ELR (cell line): Measurements from ENCODE around the gene KIF22.
"Not testable (repeated sequence)": the region's sequence is repeated elsewhere in the genome, so short reads cannot be mapped to it uniquely, and the experiment has no call there.

ENCODE experiments used
- DNase-seq: peaks from one replicate; pipeline ENCODE4 v3.0.0-alpha.2; 2015; ENCODE audit warnings: low read depth

The KIF22 gene

GRCh38 chr16:29766571-29766970, 24.0 kb upstream of the KIF22 start:
- no peak for DNase-seq

- DNase-seq, result no peak
These were observed 23.5 kb upstream of the KIF22 start for GRCh38 chr16:29767062-29767461.

GRCh38 chr16:29769507-29769906, 21.0 kb upstream of the KIF22 start:
- no peak for DNase-seq

DNA sequence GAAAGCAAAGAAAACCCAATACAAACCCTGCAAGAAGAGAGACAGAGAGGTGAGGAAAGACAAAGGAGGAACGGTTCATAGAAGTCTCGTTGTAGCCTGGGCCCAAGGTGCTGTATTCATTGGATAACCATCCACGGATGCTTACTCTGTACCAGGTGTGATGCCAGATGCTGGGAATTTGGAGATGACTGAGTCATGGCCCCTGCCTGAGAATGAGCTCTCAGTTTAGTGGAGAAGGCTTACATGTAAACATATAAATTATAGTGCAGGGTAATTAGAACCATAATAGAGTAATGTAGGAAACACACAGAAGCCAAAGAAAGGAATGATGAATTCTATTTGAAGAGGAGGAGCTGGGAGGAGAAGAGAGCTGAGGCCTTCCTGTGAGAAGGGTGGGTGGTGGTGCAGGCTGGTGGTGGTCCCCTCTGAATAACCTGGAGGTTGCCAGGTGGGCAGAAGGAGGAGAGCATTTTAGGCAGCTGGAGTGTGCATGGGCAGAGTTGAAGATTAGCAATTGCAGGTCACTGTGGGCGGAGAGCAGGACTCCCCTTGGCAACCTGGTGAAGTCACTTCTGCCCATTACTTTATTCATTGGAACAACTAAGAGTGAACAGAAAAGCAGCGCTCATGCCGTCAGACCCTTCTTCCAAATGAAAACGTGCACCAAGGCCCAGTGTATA, 20.2 kb upstream of the KIF22 start:
- DNase-seq, result no peak

GRCh38 chr16:29772330-29772729, 18.2 kb upstream of the KIF22 start:
- not testable (repeated sequence) for DNase-seq

GRCh38 chr16:29774730-29775129, 15.8 kb upstream of the KIF22 start:
- no peak for DNase-seq

GRCh38 chr16:29775742-29776408, 14.7 kb upstream of the KIF22 start:
- peak; percentile 73 for DNase-seq

DNA sequence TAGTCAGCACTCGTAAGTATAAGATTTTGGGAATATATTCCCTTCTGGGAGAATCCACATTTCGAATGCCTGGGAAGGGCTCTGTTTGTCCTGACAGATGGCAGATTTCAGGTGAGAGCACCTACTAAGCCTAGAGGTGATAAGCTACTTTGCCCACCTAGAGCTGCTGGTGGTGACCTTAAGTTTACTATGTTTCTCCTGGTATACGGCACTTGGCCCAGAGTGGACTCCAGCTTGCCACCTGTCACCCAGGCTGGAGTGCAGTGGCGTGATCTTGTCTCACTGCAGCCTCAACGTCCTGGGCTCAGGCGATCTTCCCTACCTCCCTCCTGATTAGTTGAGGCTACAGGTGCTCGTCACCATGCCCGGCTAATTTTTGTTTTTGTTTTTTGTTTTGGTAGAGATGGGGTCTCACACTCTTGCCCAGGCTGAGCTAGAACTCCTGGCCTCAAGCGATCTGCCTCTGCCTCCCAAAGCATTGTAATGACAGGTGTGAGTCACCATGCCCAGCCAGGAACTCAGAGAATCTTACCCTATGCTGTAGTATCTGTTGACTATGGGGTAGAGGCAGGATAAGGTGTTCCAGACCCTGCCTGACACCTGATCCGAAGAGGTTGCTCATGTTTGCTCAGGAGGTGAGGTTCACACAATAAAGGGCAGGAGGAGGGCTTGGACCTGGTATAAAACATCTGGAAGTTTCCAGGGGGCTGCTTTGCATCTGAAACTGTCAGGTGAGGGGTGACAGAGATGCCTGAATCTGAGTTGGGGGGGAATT, 12.8 kb upstream of the KIF22 start, which contains the start of gene ZG16:
Gene ZG16 (plus strand): TSS at position 681 of the 775 bp plus-strand sequence. CDS start 1,011 bp downstream, outside the sequence.
- DNase-seq, result no peak

GRCh38 chr16:29779474-29779873, 11.1 kb upstream of the KIF22 start:
- DNase-seq, result peak; percentile 31

DNA sequence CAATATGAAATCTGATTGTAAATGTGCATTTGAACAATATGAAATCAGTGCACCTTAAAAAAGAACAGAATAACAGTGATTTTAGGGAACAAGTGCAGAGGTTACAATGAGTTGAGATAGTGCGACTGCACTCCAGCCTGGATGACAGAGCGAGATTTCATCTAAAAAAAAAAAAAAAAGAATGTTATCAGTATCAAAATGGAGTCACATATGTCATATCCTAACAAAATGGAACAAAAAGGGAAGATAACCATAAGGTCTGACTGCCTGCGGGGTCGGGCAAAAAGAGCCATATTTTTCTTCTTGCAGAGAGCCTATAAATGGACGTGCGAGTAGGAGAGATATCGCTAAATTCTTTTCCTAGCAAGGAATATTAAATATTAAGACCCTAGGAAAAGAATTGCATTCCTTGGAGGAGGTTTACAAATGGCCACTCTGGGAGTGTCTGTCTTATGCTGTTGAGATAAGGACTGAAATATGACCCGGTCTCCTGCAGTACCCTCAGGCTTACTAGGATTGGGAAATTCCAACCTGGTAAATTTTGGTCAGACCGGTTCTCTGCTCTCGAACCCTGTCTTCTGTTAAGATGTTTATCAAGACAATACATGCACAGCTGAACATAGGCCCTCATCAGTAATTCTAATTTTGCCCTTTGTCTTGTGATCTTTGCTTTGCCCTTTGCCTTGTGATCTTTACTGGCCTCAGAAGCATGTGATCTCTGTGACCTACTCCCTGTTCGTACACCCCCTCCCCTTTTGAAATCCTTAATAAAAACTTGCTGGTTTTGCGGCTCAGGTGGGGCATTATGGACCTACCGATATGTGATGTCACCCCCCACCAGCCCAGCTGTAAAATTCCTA, 7.2 kb upstream of the KIF22 start:
- DNase-seq, result not testable (repeated sequence)

DNA sequence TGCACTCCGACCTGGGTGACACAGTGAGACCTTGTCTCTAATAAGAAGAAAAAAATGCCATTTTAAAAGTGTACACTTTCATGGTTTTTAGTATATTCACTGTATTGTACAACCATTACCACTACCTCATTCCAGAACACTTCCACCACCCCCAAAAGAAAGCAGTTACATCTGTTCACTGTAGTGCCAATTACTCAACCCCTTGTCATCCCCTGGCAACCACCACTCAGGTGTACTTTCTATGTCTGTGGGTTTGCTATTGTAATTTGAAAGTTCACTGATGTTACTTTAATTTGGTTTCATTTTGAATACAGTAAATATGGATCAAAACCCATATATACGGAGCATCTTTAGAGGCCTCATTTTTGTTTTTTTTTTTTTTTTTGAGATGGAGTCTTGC, 6.4 kb upstream of the KIF22 start:
- no peak for DNase-seq

GRCh38 chr16:29784901-29785500, 5.5 kb upstream of the KIF22 start:
- DNase-seq, result peak; percentile 62

- not testable (repeated sequence) for DNase-seq
These were observed 3.4 kb upstream of the KIF22 start for GRCh38 chr16:29787155-29787554.

DNA sequence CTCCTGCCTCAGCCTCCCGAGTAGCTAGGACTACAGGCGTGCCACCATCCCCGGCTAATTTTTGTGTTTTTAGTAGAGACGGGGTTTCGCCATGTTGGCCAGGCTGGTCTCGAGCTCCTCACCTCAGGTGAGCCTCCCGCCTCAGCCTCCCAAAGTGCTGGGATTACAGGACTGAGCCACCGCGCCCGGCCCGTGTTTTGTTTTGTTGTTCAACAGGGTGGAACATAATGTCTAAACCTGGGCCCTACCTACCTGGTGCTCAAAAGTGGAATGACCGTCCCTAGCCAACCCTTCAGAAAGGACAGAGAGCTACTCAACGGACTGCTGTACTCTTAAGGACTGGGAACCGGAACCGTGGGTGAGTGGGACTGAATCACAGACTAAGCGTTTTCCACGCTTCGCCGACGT, 772 bp upstream of the KIF22 start:
- no peak for DNase-seq

DNA sequence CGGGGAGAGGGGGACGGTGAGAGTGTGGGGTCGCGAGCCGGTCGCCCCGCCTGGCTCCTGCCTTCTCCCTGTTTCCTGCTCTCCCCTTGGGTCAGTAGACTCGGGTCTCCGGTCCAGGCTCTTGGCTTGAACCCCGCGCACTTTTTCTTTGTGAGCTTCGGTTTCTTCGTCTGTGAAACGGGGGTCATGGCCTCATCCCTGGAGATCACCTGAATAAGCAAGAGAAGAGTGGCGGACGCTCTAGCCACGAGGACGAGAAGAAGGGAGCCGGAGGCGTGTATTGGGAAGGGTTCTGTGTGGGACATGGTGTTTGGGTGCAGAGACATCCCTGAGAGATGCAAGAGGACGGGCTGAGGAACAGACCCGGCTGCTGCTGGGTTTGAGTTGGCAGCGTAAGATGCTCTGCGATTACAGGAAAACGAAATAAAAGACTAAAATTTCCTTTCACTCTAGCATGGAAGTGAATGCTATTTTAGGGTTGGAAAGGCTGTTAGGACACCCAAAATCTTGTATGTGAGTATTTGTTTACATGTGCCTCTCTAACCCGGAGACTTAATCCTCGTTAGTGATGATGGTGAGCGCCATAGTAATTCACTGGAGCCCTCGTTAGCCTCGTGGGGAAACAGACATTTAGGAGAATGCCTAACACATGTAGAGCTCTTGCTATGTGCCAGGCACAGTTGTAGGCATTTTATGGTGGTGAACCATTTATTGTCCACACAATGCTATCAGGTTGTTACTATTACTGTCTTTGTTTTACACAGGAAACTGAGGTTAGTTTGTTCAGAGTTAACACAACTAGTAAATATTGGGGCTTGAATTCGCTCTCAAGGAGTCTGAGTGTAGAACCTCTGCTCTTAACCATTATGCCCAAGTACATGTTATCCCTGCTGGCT, 646 bp downstream of the KIF22 start:
- peak; percentile 37 for DNase-seq

DNA sequence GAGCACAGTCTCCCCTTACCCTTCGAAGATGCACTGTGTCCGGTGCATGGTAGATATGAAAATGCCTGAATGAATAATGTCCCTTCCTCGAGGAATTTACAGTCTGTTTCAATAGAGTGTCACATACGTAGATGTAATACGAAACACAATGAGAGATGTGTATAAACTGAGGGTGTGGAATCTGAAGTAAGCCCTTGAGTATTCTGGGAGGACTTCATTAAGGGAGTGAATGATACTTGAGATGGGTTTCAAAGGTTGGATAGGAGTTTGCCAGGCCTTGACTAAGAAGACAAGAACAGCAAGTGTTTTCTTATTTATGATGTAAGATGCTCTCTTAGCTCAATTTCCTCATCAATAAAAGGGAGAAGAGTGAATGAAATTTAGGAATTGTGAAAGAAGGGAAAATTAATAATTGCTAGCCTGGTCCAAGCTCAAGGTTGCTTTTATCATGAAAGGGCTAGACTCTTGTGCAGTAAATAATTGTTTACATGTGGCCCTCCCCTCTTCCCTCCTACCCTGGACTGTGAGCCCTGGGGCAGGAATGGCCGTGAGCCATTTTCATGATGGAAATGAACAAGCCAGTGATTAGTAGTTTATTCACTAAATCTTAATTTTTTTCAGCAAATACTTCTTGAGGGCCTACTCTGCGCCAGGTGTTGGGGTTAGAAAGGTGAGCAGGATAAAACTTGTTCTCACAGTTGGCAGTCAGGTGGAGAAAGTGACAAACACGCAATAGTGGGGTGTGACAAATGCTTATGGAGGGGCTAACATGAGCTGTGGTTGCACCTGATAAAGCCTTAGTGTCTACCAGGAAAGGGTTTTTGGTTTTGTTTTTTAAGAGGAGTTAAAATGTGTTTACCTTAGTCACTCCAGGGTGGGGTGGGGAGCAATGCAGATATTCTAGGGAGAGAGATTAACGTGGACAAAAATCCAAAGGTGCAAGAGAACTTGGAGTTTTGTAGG, 1.6 kb downstream of the KIF22 start:
- no peak for DNase-seq

DNA sequence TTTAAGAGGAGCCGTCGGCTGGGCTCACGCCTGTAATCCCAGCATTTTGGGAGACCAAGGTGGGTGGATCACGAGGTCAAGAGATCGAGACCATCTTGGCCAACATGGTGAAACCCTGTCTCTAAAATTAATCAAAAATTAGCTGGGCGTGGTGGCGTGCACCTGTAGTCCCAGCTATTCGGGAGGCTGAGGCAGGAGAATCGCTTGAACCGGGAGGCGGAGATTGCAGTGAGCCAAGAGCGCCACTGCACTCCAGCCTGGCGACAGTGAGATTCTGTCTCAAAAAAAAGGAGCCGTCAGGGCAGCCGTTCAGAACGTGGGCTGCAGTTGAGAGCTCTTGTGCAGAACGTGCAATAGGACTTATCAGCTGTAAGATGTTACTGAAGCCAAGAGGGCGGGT, 2.6 kb downstream of the KIF22 start:
- not testable (repeated sequence) for DNase-seq

GRCh38 chr16:29794231-29794710, 3.7 kb downstream of the KIF22 start:
- no peak for DNase-seq

- DNase-seq, result no peak
These were observed 11.9 kb downstream of the KIF22 start for GRCh38 chr16:29802416-29802935.
